HG02870 (cell line): ENCODE data around the gene SPAG17.
A peak's percentile ranks its signal among the peaks of the same experiment; 100 is the strongest.
"Not testable (repeated sequence)": the region's sequence is repeated elsewhere in the genome, so short reads cannot be mapped to it uniquely, and the experiment has no call there.

Source experiments
- ATAC-seq: cut with Tn5 transposase; IDR thresholded peaks from one replicate; pipeline ENCODE4 v1.9.1; 2021; ENCODE audit warnings: mild to moderate bottlenecking, moderate library complexity; ENCODE audit not compliant: unreplicated experiment

Gene SPAG17

DNA sequence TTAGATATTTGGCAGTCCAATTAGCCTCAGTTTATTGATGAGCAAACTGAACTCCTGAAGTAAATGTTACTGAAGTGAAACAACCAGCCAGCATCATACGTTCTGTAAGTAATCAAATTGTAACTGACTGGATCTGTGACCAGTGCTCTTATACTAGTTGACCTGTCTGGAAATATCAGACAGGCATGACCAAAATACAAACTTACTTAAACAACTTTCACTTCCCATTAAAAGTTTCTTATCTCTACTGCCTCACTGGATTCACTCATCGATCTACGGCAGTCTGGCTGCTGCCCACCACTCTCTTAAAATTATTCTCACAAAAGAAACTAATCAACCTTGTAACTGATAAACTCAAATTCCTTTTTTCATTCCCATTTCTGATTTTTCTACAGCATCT is 199.1 kb downstream of the SPAG17 start:
- ATAC-seq, result peak; percentile 71

DNA sequence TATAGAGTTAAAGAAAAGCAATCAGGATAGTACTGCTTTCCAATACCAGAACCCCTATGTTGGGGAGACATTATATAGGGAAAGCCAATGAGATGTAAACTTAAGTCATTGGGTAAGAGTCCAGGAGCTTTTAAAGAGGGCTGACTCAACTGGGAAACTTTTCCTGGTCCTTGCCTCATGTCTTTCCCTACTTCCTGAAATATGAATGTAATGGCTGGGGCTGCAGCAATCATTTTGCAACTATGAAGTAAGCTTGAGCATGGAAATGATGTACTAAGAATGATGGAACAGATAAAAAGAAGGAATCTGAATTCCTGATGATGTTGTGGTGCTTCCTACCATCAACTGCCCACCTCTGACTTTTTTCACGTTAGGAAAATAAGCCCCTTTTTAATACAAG is 199.8 kb downstream of the SPAG17 start:
- no peak for ATAC-seq

DNA sequence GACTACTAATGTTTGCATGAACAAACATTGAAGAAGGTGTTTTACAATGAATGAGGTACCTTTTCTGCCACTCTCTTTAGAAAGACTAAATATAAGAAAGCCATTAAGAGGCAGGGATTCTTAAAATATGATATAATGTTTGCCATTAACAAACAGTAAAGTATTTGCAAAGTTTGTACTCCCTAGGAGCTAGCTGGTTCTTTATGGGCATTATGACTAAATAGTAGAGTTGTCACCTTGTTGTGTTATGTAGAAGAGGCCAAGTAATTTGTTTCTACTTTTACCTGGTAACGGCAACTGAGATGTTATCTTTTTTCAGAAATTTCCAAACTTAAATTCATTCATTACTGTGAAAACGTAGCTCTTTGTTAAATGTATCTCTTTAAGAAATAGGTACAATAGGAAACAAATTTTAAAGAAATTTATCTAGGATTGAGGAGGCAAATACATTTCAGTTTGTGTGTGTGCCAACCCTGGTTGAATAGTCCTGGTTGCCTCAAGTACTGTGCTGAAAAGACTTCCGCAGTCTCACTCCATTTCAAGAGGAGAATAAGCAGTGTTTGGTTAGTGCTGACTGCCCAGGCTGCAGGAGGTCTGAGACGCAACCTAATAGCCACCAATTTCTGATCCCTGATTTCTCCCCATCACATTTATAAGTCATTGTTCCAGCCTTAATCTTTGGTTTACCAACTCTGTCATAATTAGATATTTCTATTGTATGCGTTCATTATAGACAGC is 203.4 kb downstream of the SPAG17 start:
- ATAC-seq, result no peak

DNA sequence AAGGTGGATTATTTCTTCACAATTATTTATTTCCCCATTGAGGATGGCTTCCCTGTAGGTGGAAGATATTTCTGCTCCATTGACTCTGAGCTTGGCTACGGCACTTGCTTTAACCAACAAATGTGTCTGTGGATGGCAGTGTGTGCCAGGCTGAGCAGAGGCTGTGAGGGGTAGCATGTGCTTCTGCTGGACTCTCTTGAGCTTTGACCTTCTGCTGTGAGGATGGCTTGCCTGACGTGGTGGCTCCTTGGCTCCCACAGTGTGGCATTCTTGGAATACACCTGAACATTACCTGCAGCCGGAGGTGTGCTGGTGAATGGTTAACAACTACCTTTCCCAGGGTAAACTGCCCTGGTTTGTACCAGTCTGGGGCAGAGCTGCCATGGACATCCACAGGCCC is 208.6 kb downstream of the SPAG17 start:
- ATAC-seq, result no peak

DNA sequence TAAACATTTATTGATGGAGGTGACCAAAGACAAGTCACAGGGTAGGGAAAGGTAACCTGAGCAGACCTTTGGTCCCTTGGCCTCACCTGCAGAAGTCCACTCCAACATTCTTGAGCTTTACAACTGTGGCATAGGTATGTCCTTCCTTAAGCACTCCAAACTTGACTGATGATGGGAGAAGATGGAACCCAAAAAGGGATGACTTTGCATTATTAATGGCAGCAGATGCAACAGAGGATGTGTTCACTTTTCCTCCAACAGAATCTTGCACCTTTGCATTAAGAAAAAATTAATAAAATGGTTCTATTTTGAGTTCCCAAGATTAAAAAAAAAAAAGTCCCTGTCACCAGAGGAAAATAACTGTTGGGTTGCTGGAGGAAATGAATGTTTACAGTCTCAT is 213.3 kb downstream of the SPAG17 start:
- no peak for ATAC-seq

DNA sequence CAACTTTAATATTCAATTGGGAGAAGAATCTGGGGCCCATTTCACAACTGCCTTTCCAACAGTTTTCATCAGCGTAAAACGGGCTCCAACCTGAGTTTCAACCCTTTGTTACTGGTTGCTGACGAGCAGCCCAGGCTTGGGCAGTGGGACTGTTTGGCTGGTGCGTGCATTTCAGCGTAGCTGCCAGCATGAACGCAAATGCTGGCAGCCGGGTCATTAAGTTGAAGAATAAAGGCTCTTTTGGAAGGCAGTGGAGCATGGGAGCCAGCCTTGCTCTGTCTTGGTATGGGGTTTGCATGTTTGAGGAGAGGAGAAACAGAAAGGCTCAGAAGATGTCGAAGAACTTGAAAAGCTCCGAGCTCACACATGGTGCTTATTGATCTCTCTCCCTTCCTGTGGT is 214.8 kb downstream of the SPAG17 start:
- ATAC-seq, result no peak

DNA sequence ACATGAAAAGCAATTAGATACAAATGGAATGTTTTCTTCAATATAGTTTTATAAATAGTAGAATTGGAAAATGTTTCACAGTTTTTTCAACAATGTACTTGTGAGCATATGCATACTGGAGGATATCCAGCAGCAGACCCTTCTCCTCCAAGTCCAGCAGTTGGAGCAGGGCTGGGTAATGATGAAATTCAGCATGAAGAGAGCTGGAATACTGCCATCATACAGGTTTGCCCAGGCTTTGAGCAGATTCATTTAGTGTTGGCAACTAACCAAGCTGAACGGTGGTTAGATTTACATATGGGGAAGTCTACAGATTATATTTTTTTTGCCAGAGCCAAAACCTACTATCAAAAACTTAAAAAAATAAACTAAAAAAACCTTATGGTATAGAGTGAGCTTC is 217.1 kb downstream of the SPAG17 start:
- ATAC-seq, result no peak

DNA sequence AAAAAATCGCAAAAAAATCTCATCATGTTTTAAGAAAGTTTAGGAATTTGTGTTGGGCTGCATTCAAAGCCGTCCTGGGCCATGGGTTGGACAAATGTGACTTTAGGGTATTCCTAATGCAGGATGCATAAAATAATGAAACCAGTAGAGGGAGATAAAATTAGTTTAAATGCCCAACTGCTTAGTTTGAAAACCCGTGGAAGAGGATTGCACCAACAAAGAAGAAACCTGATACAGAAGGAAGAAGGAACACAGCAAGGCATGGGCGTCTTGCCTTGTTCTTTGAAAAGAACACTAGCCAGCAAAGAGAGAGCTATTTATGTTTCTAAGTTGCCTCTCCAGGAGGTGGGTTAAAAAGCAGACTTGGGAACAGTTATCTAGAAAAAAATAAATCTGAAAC is 217.6 kb downstream of the SPAG17 start:
- no peak for ATAC-seq

DNA sequence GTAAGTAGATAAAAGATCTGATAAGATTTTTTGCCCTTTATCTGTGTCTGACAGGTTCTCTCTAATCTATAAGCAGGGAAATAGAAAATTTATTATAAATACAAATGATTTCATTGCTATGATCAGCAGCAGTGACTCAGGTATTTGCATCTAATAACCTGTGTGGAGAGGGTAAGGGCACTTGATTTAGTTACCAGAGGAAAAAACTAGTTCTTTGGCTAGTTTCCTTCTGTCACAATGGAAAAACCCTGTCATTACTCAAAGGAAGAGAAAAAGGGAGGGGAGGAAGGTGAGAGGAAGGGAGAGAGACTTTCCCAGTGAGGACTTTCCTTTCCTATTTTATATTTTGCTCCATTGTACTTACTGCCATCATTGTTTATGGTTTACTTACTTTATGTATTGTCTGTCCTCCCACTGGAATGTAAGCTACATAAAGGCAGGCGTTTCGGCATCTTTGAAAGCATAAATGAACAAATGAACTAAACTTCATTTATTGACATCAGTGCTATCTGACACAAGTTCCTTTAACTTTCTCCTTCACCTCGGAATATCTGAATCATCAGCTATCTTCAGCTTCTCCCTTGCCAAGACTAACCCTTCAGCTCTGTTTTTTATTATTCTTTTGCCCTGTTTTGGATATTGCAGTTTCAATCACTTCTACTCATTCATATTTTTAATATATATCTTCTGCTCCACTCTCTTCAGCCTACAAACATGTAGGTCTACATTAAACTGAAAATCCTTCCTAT is 220.6 kb downstream of the SPAG17 start:
- ATAC-seq, result no peak

DNA sequence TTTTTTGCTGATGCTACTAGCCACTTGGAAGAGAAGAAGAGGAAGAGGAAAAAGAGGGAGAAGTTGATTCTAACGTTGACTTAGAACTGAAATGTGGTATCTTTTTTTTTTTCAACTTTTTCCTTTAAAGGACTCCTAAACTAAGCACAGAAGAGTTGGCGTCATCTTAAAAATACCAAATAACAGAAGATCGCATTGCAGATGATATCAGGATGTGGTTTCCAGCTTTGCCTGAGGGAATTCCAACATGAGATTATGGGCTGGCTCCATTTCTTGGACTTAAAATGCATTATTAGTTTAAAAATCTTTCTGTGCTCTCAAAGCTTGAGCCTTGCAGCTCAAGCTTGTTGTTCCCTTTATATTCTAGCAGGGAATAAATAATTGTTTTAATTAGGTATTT is 225.7 kb downstream of the SPAG17 start:
- no peak for ATAC-seq

DNA sequence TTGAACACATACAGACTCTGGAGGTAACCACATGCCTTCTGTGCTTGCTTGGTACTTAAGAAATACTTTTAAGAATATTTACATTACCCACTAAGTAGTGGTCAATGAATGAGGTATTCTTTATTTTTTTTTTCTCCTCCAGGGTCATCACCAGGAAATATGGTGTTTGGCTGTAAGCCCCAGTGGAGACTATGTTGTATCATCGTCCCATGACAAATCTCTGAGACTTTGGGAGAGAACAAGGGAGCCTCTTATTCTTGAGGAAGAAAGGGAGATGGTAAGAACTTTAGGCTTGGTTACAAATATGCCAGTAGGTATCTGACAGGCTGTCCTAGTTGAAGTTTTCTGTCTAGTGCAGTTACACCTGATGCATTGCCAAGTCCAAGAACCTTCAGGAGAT is 232.6 kb downstream of the SPAG17 start:
- ATAC-seq, result no peak

DNA sequence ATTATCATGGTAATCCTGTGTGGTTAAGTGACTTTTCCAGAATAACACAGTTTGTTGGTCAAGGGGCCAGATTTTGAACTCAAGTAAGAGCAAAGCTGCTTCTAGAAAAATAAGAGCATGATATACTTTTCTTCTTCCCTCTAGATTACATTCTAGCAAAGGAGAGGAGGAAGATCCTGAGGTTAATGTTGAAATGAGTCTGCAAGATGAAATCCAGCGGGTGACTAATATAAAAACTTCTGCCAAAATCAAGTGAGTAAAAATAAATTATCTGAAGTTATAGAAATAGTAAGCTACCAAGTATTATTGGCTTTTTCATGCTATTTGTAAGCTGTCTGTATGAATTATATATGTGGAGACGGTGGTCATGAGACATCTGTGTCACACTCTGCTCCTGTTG is 242.7 kb downstream of the SPAG17 start:
- ATAC-seq, result no peak

DNA sequence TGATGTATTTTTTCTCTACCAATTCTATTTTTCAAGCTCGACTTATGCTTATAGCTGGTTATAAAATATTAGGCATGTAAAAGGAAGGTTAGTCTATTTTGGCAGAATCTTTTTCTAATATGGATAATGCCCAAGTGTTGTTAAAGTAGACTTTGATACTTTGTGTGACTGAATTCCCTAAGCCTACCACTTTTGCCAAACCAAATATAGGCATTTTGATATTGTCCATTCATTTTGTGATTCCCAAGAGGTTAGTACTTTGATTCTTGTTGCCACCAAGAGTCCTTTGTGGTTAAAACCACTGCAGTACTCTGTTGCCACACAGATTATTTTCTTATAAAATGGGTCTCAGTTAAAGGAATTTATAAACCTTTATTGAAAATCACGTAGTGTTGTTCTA is 251.3 kb downstream of the SPAG17 start:
- ATAC-seq, result no peak

DNA sequence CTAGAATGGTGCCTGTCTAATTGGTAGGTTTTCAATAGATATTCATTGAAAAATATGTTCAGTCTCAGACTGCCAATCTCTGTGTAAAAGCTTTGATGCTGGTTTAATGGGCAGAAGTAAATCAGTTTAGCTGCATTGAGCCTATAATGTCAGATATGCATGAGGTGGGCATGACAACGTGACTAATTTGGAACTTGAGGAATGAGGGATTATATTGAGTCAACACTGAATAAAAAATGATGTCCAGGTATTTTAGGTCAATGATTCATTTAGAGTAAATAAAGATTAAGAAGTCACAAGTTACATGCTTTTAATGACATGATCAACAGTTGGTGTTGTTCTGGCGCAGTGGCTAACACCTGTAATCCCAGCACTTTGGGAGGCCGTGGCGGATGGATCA is 252.5 kb downstream of the SPAG17 start:
- ATAC-seq, result no peak

DNA sequence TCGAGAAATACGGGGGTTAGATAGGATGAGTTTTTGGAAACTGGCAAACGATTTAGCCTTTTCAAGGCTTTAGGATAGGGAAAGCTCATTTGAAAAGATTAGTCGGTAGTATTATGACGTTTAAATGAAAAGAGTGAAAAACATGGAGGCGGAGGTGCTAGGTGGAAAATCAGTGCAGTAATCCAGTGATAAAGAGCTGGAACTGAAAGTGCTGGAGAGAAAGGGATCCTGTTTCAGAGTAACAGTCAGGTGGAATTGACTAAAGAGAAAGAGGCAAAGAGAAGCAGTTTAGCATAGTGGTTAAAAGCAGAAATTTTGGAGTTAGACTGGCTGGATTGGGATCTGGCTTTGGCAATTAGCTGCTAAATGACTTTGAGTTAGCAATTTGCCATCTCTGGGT is 254.5 kb downstream of the SPAG17 start:
- ATAC-seq, result no peak

DNA sequence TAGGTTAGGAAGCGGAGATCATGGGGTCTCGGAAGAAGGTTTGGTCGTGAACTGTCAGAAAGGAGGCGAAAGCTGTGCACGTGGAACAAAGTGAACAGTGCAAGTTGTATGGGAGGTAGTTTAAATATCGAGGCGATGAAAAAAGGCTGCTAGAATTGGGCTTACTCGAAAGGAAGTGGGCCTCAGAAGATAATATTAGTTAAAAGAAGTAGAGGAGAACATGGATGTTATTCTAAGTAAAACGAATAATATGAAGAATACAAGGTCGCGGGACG is 254.9 kb downstream of the SPAG17 start:
- ATAC-seq, result peak; percentile 2

DNA sequence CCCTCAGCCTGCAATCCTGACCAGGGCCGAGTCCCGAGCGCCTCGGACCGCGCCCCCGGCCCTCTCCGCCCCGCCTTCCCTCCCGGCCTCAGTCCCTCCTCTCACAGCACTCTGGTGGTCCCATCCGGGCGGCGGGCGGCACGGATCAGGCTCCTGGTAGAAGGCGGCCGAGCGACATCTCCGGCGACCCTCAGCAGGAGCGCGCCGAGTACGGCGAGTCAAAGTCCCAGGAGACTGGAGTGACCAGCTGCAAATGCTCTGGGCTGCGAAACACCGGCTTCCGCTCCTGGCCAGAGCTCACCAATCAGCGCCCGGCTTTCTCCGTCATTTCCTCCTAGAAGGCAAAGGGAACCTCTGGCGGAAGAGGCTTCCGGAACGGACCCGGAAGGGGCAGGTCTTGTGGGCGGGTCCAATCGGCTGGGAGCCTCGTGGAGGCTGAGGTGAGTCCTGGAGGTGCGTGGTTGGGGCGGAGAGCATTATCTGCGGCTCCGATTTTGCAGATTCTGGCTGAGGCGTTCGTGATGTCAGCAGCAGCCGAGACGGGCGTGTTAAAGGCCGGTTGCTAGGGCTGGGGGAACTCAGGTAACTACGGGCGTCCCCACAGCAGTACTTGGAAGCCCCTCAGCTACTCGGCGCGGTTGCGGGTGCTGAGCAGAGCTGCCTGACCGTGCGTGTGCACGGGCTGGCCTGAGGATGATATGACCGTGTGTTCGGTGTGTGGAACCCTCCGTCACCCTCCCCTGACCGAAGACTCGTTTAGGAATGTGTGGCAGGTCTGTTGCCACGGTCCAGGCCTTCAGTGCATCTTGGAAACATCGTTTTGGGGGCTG is 255.5 kb downstream of the SPAG17 start, which contains the start of the genes GDAP2 and WDR3:
TSS of gene GDAP2 (minus strand) at position 279 of the 830 bp plus-strand sequence. CDS start 9,264 bp downstream, outside the sequence.
TSS of gene WDR3 (plus strand) at position 397 of the 830 bp plus-strand sequence. CDS start 3,581 bp downstream, outside the sequence.
- peak; percentile 94 for ATAC-seq

DNA sequence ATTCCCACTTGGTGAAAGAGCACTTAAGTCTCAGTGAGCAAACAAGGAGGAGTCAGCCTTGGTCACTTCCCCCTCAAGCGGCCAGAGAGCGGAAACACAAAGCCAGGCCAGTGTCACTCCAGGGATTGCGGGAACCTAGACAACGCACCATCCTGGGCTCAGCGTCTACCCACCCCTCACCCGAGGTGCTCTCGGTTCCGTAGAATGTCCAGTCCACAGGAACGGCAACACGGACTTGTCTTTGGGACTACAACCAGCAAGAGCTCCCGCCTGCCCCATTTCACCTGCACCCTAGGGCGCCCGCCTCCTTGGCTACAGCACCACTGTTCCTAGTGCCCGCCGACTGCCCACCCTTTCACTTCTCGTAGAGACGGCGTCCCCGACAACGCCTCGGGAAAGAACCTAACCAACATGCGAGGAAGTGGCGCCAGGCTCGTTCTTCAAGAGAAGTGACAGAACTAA is 256.1 kb downstream of the SPAG17 start:
- peak; percentile 35 for ATAC-seq

DNA sequence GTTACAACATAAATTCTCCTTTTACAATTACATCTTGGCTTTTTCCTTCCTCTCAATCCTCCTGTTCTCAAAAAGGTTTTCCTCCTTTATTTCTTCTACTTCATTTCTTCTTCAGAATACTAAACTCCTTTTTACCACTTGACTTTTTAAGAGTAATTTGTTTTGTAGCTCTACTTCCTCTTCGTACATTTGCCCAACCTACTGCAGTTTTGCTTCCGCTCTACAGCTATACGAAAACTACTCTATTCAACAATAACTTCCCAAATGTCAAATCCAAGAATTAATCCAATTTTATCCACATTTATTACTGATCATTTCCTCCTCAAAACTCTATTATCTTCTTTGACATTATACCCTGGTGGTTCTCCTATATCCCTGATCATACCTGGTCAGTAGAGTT is 259.0 kb downstream of the SPAG17 start:
- ATAC-seq, result no peak

DNA sequence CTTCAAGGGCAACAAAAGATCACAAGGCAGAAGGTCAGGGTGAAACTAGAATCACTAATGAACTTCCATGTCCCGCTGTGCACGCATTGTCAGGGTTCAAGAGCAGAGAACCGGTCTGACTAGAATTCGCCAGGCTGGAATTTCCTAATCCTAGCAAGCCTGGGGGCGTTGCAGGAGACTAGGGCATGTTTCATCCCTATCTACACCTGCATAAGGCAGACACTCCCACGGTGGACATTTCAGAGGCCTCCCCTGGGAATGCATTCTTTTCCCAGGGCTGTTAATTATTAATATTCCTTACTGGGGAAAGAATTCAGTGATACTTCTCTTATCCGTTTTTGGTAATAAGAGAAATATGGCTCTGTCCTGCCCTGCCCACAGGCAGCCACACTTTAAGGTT is 262.3 kb downstream of the SPAG17 start:
- ATAC-seq, result not testable (repeated sequence)

DNA sequence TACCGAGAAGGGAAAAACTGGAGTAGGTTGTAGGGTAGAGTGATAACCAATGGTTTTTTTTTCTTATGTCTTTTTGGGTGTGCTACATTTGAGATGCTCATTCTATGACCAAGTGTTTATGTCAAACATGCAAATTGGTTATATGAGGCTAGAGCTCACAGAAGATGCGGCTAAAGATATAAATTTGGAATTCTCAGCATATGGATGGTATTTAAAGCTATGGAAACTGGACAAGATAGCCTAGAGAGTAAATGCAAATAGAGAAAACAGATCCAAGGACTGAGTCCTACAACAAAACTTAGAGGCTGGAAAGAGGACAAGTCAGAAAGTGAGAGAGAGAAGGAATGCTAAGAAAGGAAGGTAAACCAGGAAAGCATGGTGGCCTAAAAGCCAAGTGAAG is 263.0 kb downstream of the SPAG17 start:
- no peak for ATAC-seq

DNA sequence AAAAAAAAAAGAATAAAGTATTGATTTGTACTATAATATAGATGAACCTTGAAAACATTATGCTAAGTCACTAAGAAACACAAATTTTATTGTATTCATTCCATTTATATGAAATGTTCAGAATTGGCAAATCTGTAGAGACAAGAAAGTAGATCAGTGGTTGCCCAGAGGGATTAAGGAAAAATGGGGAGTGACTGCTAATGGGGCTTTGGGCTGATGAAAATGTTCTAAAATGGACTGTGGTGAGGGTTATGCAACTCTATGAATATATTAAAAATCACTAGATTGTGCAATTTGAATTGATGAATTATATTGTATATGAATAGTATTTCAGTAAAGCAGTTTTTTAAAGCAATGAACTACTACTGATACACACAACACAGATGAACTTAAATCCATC is 265.7 kb downstream of the SPAG17 start:
- ATAC-seq, result no peak
